ENCODE data around the gene PIGR. TPM values are rescaled to one million over a fixed set of nuclear protein-coding genes. Genes with fewer than 3 reads are reported as not detected.

The PIGR gene
- total and polyA plus RNA-seq, 9 of the 15 experiments (the other 6 are each of a cell fraction or from before 2014, with no cell fraction given): 0.01 to 1.5 (median 0.03) TPM; not detected in 4

GRCh38 chr1:206923009-206923960 lies 23.0 kb downstream of the PIGR start (continued):
- 0 out of 2 replicates have a peak, but pooled peaks have one; percentile 21 for TF ChIP-seq CEBPG (CRISPR knock-in tag; IDR thresholded peaks at IDR 0.05)
- TF ChIP-seq CEBPG (tag; conservative IDR thresholded peaks at IDR 0.05 in 1 of 2, IDR thresholded peaks at IDR 0.05 in 1 of 2): no peak
- no peak for TF ChIP-seq CAMTA2 (CRISPR knock-in tag; conservative IDR thresholded peaks at IDR 0.05)
- peak; percentile 42; the same call in 1 of the 2 replicates for TF ChIP-seq ARID2 (IDR thresholded peaks at IDR 0.05)
- TF ChIP-seq ZFPM2 (CRISPR knock-in tag; IDR thresholded peaks at IDR 0.05): no peak
- TF ChIP-seq BACH1 (tag; IDR thresholded peaks at IDR 0.05): no peak
- TF ChIP-seq E2F1 (CRISPR knock-in tag; IDR thresholded peaks at IDR 0.05): no peak
- TF ChIP-seq MCM7 (IDR thresholded peaks at IDR 0.05): no peak
- no peak for TF ChIP-seq SNIP1 (IDR thresholded peaks at IDR 0.05; ENCODE audit: low read depth)
- TF ChIP-seq FOXJ3 (CRISPR knock-in tag; IDR thresholded peaks at IDR 0.05): no peak
- no peak for TF ChIP-seq SETDB1 (IDR thresholded peaks at IDR 0.05; ENCODE audit: low read length)
- TF ChIP-seq HDGF (IDR thresholded peaks at IDR 0.05): peak; percentile 40; the same call in 1 of the 2 replicates
- no peak for TF ChIP-seq HOXB6 (CRISPR knock-in tag; IDR thresholded peaks at IDR 0.05; ENCODE audit: borderline replicate concordance)
- no peak for TF ChIP-seq ELF1 (tag; IDR thresholded peaks at IDR 0.05)
- no peak for TF ChIP-seq PATZ1 (CRISPR knock-in tag; IDR thresholded peaks at IDR 0.05; ENCODE audit: borderline replicate concordance)
- TF ChIP-seq CREB3 (tag; conservative IDR thresholded peaks at IDR 0.05; ENCODE audit: low read depth): no peak
- TF ChIP-seq RFX5 (IDR thresholded peaks at IDR 0.05; ENCODE audit: low read depth, low read length): no peak
- no peak for TF ChIP-seq ELK1 (CRISPR knock-in tag; IDR thresholded peaks at IDR 0.05)
- TF ChIP-seq ARHGAP35 (IDR thresholded peaks at IDR 0.05; ENCODE audit: partially characterized antibody): no peak
- no peak for TF ChIP-seq NCOA1 (IDR thresholded peaks at IDR 0.05; ENCODE audit: low read depth)
- no peak for TF ChIP-seq NBN (IDR thresholded peaks at IDR 0.05; ENCODE audit: low read depth)
- no peak for TF ChIP-seq ZNF785 (CRISPR knock-in tag; IDR thresholded peaks at IDR 0.05)
- TF ChIP-seq PHB2 (IDR thresholded peaks at IDR 0.05; ENCODE audit: low read depth): no peak
- TF ChIP-seq SPI1 (IDR thresholded peaks at IDR 0.05; ENCODE audit: borderline replicate concordance, low read depth, low read length): peak; percentile 31; the same call in 1 of the 2 replicates
